ENCODE results near the gene CDK19.
"Not testable (repeated sequence)": the region's sequence is repeated elsewhere in the genome, so short reads cannot be mapped to it uniquely, and the experiment has no call there.

Gene CDK19

DNA sequence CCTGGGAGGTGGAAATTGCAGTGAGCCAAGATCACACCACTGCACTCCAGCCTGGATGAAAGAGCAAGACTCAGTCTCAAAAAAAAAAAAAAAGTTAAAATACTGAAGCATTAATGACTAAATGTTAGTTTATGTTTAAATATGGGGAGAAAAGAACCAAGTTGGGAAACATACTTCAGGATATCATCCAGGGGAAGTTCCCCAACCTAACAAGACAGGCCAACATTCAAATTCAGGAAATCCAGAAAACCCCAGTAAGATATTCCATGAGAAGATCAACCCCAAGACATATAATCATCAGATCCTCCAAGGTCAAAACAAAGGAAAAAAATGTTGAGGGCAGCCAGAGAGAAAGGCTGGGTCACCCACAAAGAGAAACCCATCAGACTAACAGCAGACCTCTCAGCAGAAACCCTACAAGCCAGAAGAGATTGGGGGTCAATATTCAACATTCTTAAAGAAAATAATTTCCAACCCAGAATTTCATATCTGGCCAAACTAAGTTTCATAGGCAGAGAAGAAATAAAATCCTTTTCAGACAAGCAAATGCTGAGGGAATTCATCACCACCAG, 237.6 kb downstream of the CDK19 start:
- not testable (repeated sequence) for DNase-seq (ENCODE audit: low read depth)

DNA sequence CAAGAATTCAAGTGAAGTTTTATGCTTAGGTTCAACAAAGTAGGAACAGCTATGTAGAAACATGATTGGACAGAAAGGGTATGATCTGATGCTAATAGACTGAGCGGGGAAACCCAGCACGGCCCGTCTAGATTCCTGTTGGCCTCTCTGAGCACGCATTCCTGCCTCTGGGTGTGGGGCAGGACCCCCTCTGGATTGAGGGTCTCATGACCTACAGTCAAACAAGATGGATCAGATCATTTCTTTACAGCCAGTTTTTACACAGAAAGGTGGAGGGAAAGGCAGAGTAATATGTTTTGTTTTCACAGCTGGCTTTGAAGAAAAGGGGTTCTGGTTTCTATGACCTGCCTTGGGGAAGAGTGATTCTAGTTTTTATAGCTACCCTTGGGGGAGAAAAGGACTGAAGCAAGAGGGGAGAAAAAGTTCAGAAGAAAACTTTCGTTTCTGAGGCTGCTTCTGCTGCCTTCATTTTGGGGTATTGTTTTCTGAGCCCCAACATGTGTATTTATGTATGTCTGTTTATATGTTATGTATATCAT, 239.3 kb downstream of the CDK19 start:
- DNase-seq (ENCODE audit: low read depth), result no peak

DNA sequence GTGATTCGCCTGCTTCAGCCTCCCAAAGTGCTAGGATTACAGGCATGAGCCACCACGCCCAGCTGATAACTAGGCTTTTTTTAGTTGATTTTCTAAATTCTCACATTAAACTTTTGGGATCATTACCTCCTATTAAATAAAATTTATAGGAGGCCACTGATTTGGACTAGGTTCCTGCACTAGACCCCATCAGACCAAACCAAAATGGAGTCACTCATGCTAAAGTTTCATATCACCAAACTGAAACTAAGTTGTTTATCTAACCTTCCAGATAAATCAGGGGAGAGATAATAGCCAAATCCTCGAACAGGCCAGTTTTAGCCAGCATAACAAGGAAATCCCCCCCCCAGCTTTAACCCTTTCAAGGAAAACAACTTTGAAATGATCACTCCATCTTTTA, 240.5 kb downstream of the CDK19 start:
- DNase-seq (ENCODE audit: low read depth), result no peak

- DNase-seq (ENCODE audit: low read depth), result no peak
These were observed 241.7 kb downstream of the CDK19 start for GRCh38 chr6:110573537-110573936.

- no peak for DNase-seq (ENCODE audit: low read depth)
These were observed 242.1 kb downstream of the CDK19 start for GRCh38 chr6:110573136-110573535.

GRCh38 chr6:110567957-110568696, 247.1 kb downstream of the CDK19 start:
- no peak for DNase-seq (ENCODE audit: low read depth)

DNA sequence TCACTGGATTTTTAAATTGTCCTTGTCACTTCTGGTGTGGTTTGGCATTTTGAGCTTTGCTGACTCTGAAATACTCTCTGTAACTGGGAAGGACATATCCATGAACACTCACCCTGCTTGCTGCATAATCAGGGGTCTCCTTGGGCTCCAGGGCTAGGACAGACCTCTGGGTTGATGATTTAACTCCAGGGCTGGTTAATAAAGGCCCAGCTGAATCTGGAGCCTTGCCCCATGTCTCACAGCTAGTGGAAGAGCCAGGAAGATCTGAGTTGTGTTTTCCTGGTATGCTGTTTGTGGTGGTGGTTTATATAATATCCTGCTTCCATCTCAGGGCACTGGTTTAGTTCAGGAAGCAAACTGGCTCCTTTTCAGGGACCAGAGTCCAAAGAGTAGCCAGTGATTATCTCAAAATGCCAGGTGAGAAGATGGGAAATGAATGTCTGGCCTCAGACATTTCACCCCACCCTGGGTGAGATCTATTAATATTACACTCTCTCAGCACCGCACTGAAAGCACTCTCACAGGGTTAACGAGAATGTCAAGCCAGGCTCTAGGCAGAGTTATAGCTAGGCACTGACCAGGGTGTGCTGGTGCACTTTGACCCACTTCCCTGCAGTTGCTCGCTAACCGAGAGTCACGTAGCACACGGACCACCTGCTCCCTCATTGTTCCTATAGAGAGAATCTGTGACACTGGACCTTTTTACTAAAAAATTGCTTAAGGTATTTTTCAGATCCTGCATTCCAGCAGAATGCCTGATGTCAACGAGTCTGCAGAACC, 248.7 kb downstream of the CDK19 start:
- DNase-seq (ENCODE audit: low read depth), result no peak

DNA sequence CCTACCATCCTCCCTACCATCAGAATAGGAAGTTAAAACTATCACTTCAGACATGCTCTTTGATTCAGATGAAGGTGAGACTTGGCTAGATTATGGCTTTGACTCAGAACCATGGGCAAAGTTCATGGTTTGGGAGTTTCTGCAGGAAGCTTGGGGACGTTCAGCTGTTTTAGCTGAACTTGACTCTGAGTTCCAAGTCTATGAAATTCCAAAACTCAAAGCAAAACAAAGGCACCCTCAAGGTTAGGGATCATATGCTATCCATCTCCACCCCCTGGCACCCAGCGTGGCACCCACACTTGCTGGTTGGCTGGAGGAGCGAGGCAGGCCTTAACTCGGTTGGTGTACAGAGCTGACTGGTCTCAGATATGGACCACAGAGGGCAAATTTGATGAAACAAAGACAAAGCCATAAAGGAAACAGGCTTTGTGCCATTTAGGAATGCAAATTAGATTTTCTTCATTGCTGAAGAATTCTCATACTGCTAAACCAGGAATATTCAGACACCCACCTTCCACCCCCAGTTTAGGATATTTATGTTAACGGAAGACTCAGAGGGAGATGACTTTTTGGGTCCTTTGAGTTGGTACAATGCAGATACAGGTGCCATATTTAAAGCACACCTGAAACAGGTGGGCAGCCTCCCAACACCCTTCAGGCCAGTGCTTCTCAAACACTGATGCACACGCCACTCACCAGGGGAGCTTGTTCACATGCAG, 250.4 kb downstream of the CDK19 start:
- no peak for DNase-seq (ENCODE audit: low read depth)

DNA sequence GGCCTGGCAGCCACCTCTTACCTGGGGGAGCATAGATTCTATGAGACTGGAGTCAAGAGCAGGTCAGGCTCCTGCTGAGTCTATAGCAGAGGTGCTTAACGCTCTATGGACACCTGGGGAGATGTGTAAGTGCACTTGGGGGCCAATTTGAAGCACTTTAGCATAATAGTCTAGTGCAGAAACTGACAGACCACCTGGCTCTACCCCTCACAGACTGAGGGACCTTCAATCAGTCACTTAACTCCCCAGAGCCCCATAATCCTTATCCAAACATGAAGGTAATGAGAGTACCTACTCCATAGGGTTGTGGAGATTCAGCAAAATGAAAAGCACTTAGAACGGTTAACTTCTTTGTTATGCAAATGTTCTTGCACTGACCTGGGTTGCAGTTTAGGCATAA, 251.6 kb downstream of the CDK19 start:
- DNase-seq (ENCODE audit: low read depth), result no peak

- DNase-seq (ENCODE audit: low read depth), result no peak
These were observed 252.9 kb downstream of the CDK19 start for GRCh38 chr6:110562316-110562915.

DNA sequence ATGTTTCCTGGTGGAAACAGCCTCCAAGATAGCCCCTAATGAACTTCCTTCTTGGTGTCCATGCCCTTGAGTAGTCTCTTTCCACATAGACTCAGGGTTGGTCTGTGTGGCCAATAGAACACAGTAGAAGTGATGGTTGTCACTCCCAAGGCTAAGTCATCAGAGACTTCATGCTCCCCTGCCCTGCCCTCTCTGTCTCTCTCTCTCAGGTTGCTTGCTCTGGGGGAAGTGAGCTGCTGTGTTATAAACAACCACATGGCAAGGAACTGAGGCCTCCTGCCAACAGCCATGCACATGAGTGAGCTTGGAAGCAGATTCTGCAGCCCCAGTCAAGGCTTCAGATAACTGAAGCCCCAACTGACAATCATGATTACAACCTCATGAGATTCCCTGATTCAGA, 253.6 kb downstream of the CDK19 start:
- DNase-seq (ENCODE audit: low read depth), result no peak

DNA sequence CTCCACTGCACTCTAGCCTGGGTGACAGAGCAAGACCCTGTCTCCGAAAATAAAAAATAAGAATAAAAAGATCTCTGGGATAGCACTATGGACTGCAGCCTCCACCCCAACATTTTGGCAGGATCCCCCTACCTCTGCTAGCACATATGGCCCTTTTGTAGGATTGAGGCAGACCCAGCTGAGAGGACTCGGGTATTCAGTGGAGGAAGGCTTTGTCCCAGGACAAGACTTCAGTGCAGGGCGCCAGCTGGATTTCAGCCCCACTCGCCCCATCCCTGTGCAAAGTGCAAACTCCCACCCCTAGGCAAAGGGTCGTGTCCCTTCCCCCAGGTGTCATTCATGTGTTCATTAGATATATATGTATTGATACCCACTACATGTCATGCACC, 254.3 kb downstream of the CDK19 start:
- no peak for DNase-seq (ENCODE audit: low read depth)

DNA sequence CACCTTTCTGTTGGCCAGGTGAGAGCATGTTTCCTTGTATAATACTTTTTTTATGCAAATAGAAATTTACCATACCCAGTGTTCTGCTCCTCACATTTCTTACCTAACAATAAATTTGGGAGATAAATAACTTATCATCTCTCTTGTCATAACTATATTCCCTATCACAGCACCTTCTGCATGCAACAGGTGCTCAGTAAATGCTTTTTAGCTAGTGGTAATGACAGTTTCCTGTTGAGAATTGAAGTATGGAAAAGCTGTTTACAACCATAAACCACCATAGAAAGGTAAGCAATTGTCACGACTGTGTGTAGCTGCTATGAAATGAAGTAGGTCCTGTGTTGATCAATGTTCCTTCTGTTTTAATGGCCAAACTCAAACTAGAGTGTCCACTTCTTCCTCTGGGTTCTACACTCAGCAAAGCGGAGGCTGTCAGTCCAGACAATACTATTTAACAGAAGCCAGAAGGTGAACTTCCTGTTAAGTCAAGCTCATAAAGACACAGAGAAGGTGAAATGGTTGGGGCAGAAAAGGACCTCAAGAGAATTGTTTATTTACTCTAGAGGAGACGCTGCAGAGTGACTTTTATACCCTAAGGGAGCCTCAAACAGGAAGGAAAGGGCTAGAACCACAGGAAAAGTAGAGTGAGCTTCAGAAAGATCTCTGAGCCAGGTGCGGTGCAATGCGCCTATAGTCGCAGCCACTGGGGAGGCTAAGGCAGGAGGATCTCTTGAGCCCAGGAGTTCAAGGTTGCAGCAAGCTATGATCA, 254.8 kb downstream of the CDK19 start:
- DNase-seq (ENCODE audit: low read depth), result no peak

Measured in T follicular helper cell (primary cell).